CD4-positive, alpha-beta memory T cell (primary cell): Measurements from ENCODE around the gene SHISA7. TPM values are rescaled to one million over a fixed set of nuclear protein-coding genes. Genes with fewer than 3 reads are reported as not detected.
"Not testable (repeated sequence)": the region's sequence is repeated elsewhere in the genome, so short reads cannot be mapped to it uniquely, and the experiment has no call there.

Experiments used
- CTCF ChIA-PET: fragments of 350-600 bp; sonication (Branson Sonifier 250); formaldehyde crosslinking; loops from one replicate; lab custom pipeline; 2021; ENCODE audit warnings: inconsistent platforms; ENCODE audit not compliant: partially characterized antibody; lab: Charles Lee
- POLR2A ChIA-PET: fragments of 350-600 bp; sonication (Branson Sonifier 250); formaldehyde crosslinking; loops from one replicate; lab custom pipeline; 2021; ENCODE audit not compliant: partially characterized antibody; lab: Charles Lee
- DNase-seq, 5 donors: peaks; one replicate each; pipeline versions ENCODE4 v3.0.0 to v3.0.0-alpha.2; 2020 to 2022; ENCODE audit warnings: mixed read lengths in 1 of 5
- H3K27ac ChIP-seq: one replicate; pipeline ENCODE4 v1.7.0; 2013; ENCODE audit warnings: low read depth, low read length
- H3K27me3 ChIP-seq: 2 replicates; pipeline ENCODE4 v1.7.0; 2013; ENCODE audit warnings: mild to moderate bottlenecking, low read length, moderate library complexity; ENCODE audit not compliant: insufficient read depth
- H3K36me3 ChIP-seq: 2 replicates; pipeline ENCODE4 v1.7.0; 2013; ENCODE audit warnings: mild to moderate bottlenecking, low read length, moderate library complexity; ENCODE audit not compliant: insufficient read depth
- H3K4me1 ChIP-seq: 2 replicates; pipeline ENCODE4 v1.7.0; 2013; ENCODE audit warnings: mild to moderate bottlenecking, low read length, moderate library complexity; ENCODE audit not compliant: insufficient read depth
- H3K4me3 ChIP-seq, 2 donors: one replicate each; pipeline ENCODE4 v1.7.0; 2013; ENCODE audit warnings: low read length in 2 of 2, mild to moderate bottlenecking in 1 of 2
- H3K9me3 ChIP-seq, 2 donors: one replicate each; pipeline ENCODE4 v1.7.0; 2013; ENCODE audit warnings: low read length in 2 of 2, control low read depth in 1 of 2; ENCODE audit not compliant: control insufficient read depth in 1 of 2
- H3K27ac Mint-ChIP-seq, 7 donors: one replicate each; pipeline ENCODE4 v1.8.0; 2020 to 2021; ENCODE audit warnings: mixed read lengths in 7 of 7, mild to moderate bottlenecking in 6 of 7, inconsistent platforms in 3 of 7, moderate library complexity in 3 of 7
- H3K27me3 Mint-ChIP-seq, 2 donors: one replicate each; pipeline ENCODE4 v1.8.0; 2020 to 2021; ENCODE audit warnings: mixed read lengths in 2 of 2
- H3K36me3 Mint-ChIP-seq, 2 donors: one replicate each; pipeline ENCODE4 v1.8.0; 2020 to 2021; ENCODE audit warnings: mixed read lengths in 2 of 2, inconsistent platforms in 1 of 2, mild to moderate bottlenecking in 1 of 2
- H3K4me1 Mint-ChIP-seq, 4 donors: one replicate each; pipeline ENCODE4 v1.8.0; 2020 to 2021; ENCODE audit warnings: mixed read lengths in 4 of 4, mild to moderate bottlenecking in 1 of 4
- H3K4me3 Mint-ChIP-seq, 8 donors: one replicate each; pipeline ENCODE4 v1.8.0; 2020 to 2021; ENCODE audit warnings: mixed read lengths in 8 of 8, mild to moderate bottlenecking in 7 of 8, moderate library complexity in 6 of 8, inconsistent platforms in 3 of 8
- H3K9me3 Mint-ChIP-seq, 8 donors: one replicate each; pipeline ENCODE4 v1.8.0; 2020 to 2021; ENCODE audit warnings: mixed read lengths in 8 of 8, mild to moderate bottlenecking in 5 of 8, inconsistent platforms in 3 of 8, moderate library complexity in 1 of 8
- intact Hi-C: fragments of 100-400 bp; cut with micrococcal nuclease; formaldehyde crosslinking; loops from one replicate; pipeline ENCODE4 v1.15.1; 2023
- polyA plus RNA-seq, 2 donors: library from polyadenylated mRNA; unstranded; fragments of 300-500 nt; fragmentation: Illumina TruSeq; gene quantifications; one replicate each; pipeline ENCODE4 v1.2.3, GENCODE V29; 2021
- total RNA-seq, 2 experiments: library from RNA; stranded (reverse); gene quantifications; one replicate each; pipeline ENCODE4 v1.2.3, GENCODE V29; 2021

Gene SHISA7
- total and polyA plus RNA-seq, 4 experiments from 2014 or later: not detected

- no peaks in the 10 kb centered on the region for H3K27me3 ChIP-seq
- no peaks in the 10 kb centered on the region for H3K9me3 Mint-ChIP-seq
- intact Hi-C loops: no loop called here
- POLR2A ChIA-PET: interaction anchor here (0.5 to 0.9 kb wide), 2 partner anchors 8 to 47 kb away, joined by 3 read pairs; no protein-coding TSS in a partner anchor
- peak overlapping the region in 5 of 8 donors; percentile 41 to 74 (median 65) for H3K4me3 Mint-ChIP-seq
- no peaks in the 10 kb centered on the region for H3K9me3 ChIP-seq
- CTCF ChIA-PET: interaction anchor here (2.2 to 3.0 kb wide), 2 partner anchors 16 to 311 kb away, joined by 10 read pairs; no protein-coding TSS in a partner anchor
- peak overlapping the region in 1 of 7 donors; percentile 87 for H3K27ac Mint-ChIP-seq
- H3K27me3 Mint-ChIP-seq: peaks cover 12 to 18% of the 10 kb centered on the region in 2 donors
- H3K4me3 ChIP-seq: no peak overlapping the region
- H3K36me3 Mint-ChIP-seq: peaks cover 3 to 8% of the 10 kb centered on the region in 2 donors
- H3K4me1 ChIP-seq: peaks cover 10% of the 10 kb centered on the region
- DNase-seq: peak in 3 of 5 donors; percentile 29 to 61 (median 41)
- H3K27ac ChIP-seq: no peak overlapping the region
- H3K4me1 Mint-ChIP-seq: peaks cover 5 to 20% (median 15%) of the 10 kb centered on the region in 4 donors
- no peaks in the 10 kb centered on the region for H3K36me3 ChIP-seq
Measured at GRCh38 chr19:55451965-55452748, 9.1 kb upstream of the SHISA7 start.

- peak in 1 of 5 donors; percentile 29 for DNase-seq
- Mint-ChIP-seq H3K27me3 (peaks cover 12 to 18% of the 10 kb centered on the region in 2 donors), H3K36me3 (peaks cover 3% of the 10 kb centered on the region in 2 donors), H3K9me3 (no peaks in the 10 kb centered on the region), H3K27ac (peak overlapping the region in 3 of 7 donors; percentile 48 to 87 (median 55)), H3K4me1 (peaks cover 5 to 20% (median 15%) of the 10 kb centered on the region in 4 donors), H3K4me3 (peak overlapping the region; percentile 7 to 74 (median 70))
- ChIA-PET POLR2A (no interaction called here), CTCF (interaction anchor here (3.0 kb wide), 1 partner anchor 310 kb away, joined by 10 read pairs; no protein-coding TSS in a partner anchor)
- no peaks in the 10 kb centered on the region for H3K27me3 ChIP-seq
- no peaks in the 10 kb centered on the region for H3K9me3 ChIP-seq
- H3K27ac ChIP-seq: no peak overlapping the region
- no peaks in the 10 kb centered on the region for H3K36me3 ChIP-seq
- intact Hi-C loops: no loop called here
- peaks cover 10% of the 10 kb centered on the region for H3K4me1 ChIP-seq
- no peak overlapping the region for H3K4me3 ChIP-seq
Measured at GRCh38 chr19:55451163-55451964, 8.3 kb upstream of the SHISA7 start.

- peaks cover 10% of the 10 kb centered on the region for H3K4me1 ChIP-seq
- POLR2A ChIA-PET: no interaction called here
- peaks cover 21 to 26% of the 10 kb centered on the region in 2 donors for H3K27me3 Mint-ChIP-seq
Measured at GRCh38 chr19:55449469-55449868, 6.4 kb upstream of the SHISA7 start.

GRCh38 chr19:55448175-55448490 is 5.0 kb upstream of the SHISA7 start:
- Mint-ChIP-seq H3K27me3 (peaks cover 27 to 28% of the 10 kb centered on the region in 2 donors), H3K4me1 (peaks cover 6 to 21% (median 10%) of the 10 kb centered on the region in 4 donors)
- H3K4me3 ChIP-seq, H3K27ac ChIP-seq, H3K36me3 ChIP-seq, H3K4me3 Mint-ChIP-seq, DNase-seq, CTCF ChIA-PET, POLR2A ChIA-PET, intact Hi-C loops, H3K36me3 Mint-ChIP-seq, H3K27ac Mint-ChIP-seq, H3K9me3 ChIP-seq, H3K9me3 Mint-ChIP-seq: not testable (repeated sequence)
- Histone ChIP-seq H3K27me3 (peaks cover 17% of the 10 kb centered on the region), H3K4me1 (peaks cover 10% of the 10 kb centered on the region)

More at GRCh38 chr19:55449469-55449868, 6.4 kb upstream of the SHISA7 start:
- no peak overlapping the region for H3K27ac Mint-ChIP-seq
- no peaks in the 10 kb centered on the region for H3K9me3 Mint-ChIP-seq
- intact Hi-C loops: no loop called here
- no peak for DNase-seq
- Histone ChIP-seq H3K27me3 (peaks cover 4% of the 10 kb centered on the region), H3K4me3 (no peak overlapping the region), H3K9me3 (no peaks in the 10 kb centered on the region), H3K27ac (no peak overlapping the region), H3K36me3 (no peaks in the 10 kb centered on the region)
- H3K4me3 Mint-ChIP-seq: no peak overlapping the region
- peaks cover 5 to 18% (median 14%) of the 10 kb centered on the region in 4 donors for H3K4me1 Mint-ChIP-seq
- CTCF ChIA-PET: interaction anchor here (0.6 to 0.8 kb wide), 2 partner anchors 18 to 308 kb away, joined by 3 read pairs; no protein-coding TSS in a partner anchor
- H3K36me3 Mint-ChIP-seq: no peaks in the 10 kb centered on the region

GRCh38 chr19:55447421-55448174 is 4.5 kb upstream of the SHISA7 start:
- no peak overlapping the region for H3K27ac Mint-ChIP-seq
- Histone ChIP-seq H3K4me3 (no peak overlapping the region), H3K4me1 (peaks cover 10% of the 10 kb centered on the region), H3K9me3 (no peaks in the 10 kb centered on the region), H3K27me3 (peaks cover 19% of the 10 kb centered on the region), H3K36me3 (no peaks in the 10 kb centered on the region), H3K27ac (no peak overlapping the region)
- H3K4me1 Mint-ChIP-seq: peaks cover 8 to 20% (median 12%) of the 10 kb centered on the region in 4 donors
- ChIA-PET CTCF (no interaction called here), POLR2A (no interaction called here)
- peaks cover 29 to 30% of the 10 kb centered on the region in 2 donors for H3K27me3 Mint-ChIP-seq
- H3K9me3 Mint-ChIP-seq: no peaks in the 10 kb centered on the region
- DNase-seq: peak in 1 of 5 donors; percentile 38
- intact Hi-C loops: no loop called here
- H3K4me3 Mint-ChIP-seq: no peak overlapping the region
- no peaks in the 10 kb centered on the region for H3K36me3 Mint-ChIP-seq

- Mint-ChIP-seq H3K27me3 (peaks cover 35 to 36% of the 10 kb centered on the region in 2 donors), H3K4me1 (peaks cover 12 to 21% (median 18%) of the 10 kb centered on the region in 4 donors), H3K27ac (no peak overlapping the region), H3K4me3 (no peak overlapping the region), H3K9me3 (peaks cover 0 to 2% (median 0%) of the 10 kb centered on the region in 8 donors), H3K36me3 (no peaks in the 10 kb centered on the region)
- H3K27ac ChIP-seq: no peak overlapping the region
- H3K9me3 ChIP-seq: no peaks in the 10 kb centered on the region
- DNase-seq: no peak
- intact Hi-C loops: no loop called here
- ChIA-PET POLR2A (no interaction called here), CTCF (no interaction called here)
- peaks cover 28% of the 10 kb centered on the region for H3K27me3 ChIP-seq
- H3K36me3 ChIP-seq: no peaks in the 10 kb centered on the region
- no peak overlapping the region for H3K4me3 ChIP-seq
- H3K4me1 ChIP-seq: peaks cover 11% of the 10 kb centered on the region
Measured at GRCh38 chr19:55446060-55446459, 3.0 kb upstream of the SHISA7 start.
